Erythroblast (primary cell): ENCODE data around the gene TCF4.

ENCODE experiments used
- DNase-seq, 2 experiments: peaks; one replicate each; lab custom pipeline; 2025; lab: John Stamatoyannopoulos, UW
- GATA1 ChIP-seq: IDR thresholded peaks from 2 replicates; pipeline ENCODE4 v1.6.1; 2011; ENCODE audit warnings: low read depth, mild to moderate bottlenecking, control low read depth, low read length, moderate library complexity
- POLR2A ChIP-seq: IDR thresholded peaks from 2 replicates; pipeline ENCODE4 v1.6.1; 2011; ENCODE audit warnings: mild to moderate bottlenecking, low read length

The TCF4 gene

DNA sequence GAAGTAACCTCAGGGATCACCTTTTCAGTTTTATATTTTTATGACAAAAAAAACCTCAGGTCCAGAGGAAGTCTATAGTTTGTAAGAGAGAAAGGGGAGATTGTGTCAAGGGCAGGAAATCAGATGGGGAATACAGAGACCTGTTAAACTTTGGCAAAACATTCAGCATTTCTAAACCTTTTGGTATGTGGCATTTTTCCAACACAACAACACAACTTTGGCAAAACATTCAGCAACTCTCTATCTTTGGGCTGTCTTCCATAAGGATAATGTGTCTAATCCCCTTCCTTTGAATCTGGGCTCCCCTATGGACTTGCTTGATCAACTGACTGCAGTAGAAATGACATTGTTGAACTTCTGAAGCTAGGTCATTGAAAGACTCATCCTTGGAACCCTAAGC, 408.2 kb downstream of the TCF4 start:
- DNase-seq, result no peak
- no peak for TF ChIP-seq POLR2A
- TF ChIP-seq GATA1, result no peak

DNA sequence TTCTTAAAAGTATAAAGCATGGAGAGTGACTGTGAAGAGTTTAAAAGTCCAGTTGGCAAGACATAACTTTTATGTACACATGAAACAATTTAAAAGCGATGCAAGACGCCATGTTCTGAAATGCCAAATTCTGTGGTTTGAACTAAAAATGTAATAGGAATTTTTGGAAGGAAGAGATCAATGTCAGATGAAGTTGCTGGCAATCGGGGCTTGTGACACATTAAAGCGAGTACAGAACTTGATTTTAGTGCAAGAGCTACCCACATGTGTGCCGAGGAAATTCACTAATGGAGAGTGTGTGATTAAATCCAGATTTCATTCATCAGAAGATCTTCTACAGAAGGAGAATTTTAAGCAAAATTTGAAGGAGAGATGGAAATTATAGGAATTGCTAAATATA, 408.6 kb downstream of the TCF4 start:
- DNase-seq, result no peak
- TF ChIP-seq POLR2A (no peak), GATA1 (no peak)

- TF ChIP-seq POLR2A, result no peak
- no peak for TF ChIP-seq GATA1
- no peak for DNase-seq
Measured at GRCh38 chr18:55173291-55173690, 414.7 kb downstream of the TCF4 start.
